ENCODE measurements around the gene FBP1.
"Not testable (repeated sequence)": the region's sequence is repeated elsewhere in the genome, so short reads cannot be mapped to it uniquely, and the experiment has no call there.

FBP1 gene

DNA sequence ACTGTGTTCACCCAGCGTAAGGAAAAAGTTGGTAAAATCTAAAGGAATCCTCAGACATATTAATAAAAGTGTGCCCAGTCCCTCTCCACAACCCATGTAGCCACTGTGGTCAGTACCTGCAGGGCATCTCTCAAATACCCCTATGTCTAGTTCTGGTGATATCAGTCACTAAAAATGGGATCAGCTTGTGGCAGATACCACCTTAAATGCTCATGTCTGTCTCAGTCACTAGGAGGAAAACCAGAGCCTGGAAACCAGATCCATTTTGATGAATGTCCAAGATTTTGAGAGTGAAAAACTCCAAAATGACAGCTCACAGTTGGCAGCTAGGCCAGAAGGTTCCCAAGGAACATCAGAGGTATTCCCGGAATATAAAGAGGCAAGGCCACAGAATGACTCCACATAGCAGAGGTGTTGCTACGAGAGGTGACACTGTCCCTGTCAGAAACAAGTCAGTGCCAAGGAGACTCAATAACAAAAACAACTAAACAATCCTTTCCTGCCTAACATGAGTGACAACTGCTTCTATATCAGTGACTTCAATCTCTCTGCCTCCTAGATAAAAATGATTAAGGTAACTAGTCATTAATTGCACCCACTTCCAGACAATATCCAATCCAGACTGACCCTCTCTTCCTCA lies 70.9 kb downstream of the FBP1 start:
- DNase-seq = no peak

DNA sequence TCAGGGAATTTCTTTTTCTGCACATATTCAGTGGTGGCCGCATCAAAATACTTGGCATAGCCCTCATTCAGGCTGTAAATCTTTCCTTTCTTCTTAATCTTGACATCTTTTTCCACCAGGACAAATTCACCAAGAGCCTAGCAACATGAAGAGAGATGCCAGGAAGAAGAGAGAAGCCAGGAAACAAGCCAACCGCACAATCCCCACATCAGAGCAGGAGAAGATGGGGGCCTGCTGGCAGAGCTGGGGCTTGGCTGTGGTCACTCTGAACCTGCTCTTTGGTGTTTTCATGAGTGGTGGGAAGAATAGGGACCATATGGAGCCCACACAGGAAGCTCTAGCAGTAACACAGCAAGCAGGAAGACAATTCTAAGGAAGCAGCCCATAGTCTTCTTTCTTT lies 72.0 kb downstream of the FBP1 start:
- DNase-seq = no peak

DNA sequence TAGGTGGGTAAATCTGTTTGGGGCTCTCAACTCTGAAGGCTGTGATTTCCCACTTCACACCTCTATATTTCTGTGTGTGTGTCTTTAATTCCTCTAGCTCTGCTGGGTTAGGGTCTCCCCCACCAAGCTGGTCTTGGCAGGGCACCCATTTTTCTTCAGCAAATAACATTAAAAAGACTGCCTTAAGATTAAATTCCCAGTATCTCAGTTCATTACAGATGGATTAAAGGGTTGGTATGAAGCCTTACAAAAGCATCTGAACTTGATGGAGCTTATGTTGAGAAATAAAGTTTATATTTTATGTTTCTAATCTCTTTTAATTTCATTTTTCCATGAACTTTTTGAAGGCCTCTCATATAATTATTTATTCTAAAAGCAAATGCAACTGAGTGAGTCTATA lies 72.8 kb downstream of the FBP1 start:
- no peak for DNase-seq

DNA sequence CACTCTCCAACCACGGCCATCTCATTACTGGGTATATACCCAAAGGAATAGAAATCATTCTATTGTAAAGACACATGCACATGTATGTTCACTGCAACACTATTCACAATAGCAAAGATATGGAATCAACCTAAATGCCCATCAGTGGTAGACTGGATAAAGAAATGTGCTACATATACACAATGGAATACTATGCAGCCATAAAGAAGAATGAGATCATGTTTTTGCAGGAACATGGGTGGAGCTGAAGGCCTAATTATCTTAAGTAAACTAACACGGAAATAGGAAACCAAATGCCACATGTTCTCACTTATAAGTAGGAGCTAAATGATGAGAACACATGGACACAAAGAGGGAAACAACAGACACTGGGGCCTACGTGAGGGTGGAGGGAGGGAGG lies 75.0 kb downstream of the FBP1 start:
- not testable (repeated sequence) for DNase-seq

DNA sequence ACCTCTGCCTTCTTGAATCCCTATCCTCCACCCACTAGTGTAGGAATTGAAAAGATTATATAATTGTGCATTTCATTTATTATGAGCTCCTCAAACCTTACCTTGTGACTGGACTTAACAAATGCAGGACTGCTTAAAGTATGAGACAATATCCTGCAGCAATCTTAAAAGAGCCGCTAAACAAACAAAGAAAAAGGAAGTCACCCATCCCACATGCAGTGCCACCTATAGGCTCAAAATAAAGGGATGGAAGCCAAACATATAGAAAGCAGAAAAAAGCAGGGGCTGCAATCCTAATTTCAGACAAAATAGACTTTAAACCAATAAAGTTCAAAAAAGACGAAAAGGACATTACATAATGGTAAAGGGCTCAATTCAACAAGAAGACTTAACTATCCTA lies 75.8 kb downstream of the FBP1 start:
- no peak for DNase-seq

DNA sequence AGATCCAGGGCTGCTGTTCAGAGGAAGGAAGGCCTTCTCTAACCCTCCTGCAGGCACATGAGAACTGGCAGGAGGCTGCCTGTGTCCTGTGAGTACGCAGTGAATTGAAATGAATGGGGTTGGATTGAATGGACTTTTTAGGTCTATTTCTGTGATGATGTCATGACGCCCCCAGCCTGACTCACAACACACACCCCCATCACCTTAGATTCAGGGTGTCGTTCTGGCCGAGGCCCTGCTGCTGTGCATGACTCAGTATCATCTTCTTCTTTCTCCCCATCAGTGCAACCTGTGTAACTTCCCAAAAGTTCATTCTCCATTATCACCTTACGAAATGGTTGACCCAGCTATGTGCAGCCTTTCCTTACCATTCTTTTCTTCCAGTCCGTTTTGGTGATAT lies 79.1 kb downstream of the FBP1 start:
- DNase-seq = no peak

DNA sequence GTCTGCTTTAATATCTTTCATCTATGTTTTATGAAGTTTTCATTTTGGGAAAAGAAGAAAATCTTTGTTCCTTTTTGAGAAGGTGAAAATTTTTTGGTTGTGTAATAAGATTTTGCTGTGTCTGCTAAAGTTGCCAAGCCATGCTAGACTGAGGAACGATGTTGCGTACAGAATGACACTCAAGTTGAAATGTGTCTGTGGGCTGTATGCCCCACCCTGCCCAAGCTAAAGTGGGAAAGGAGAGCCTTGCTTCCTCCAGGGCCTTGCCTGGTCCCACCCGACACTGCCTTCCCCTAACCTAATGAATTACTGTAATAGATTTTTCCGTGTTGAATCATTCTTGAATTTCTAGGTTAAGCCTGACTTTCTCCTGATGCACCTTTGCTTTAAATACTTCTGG lies 81.9 kb downstream of the FBP1 start:
- DNase-seq = no peak

DNA sequence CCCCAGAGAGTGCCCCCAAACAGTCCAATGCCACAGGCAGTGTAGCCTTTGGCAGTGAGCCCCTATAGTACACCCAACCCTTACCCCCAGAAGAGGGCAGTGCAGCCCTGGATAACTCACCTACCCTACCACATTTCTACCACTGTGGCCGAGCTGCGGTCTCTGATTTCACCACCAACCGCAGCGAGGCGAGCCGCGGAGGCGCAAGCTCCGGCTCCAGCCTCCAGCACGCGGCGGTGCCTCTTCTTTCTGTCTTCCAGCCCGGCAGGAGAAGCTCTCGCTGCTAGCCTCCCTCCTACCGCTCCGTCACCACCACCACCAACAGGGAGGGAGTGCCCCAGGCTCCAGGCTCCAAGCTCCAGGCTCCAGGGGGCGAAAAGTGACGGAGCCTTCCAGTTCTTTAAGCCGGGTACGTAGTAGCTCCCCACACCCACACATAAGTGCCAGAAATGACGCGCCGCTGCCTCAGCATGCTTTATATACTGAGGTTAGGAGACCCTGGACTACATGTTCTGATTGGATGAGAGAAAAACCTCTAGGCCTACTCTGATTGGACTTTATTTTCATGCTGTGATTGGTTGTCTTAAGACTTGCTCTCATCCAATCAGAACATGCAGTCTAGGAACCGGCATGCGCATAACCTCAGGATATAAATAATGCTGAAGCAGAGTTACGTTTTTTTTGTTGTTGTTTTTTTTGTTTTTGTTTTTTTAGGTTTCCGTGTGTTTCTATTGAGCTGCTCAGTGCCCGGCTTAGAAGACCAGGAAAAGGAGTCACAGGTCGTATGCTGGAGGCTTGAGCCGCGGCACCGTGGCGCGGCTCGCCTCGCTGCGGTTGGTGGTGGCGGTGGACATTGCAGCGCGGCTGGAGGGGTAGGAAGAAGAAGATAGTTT lies 84.6 kb downstream of the FBP1 start, which contains the start of gene PCAT7:
Gene PCAT7 (plus strand): TSS at position 645 of the 893 bp plus-strand sequence.
- DNase-seq = peak; percentile 2

DNA sequence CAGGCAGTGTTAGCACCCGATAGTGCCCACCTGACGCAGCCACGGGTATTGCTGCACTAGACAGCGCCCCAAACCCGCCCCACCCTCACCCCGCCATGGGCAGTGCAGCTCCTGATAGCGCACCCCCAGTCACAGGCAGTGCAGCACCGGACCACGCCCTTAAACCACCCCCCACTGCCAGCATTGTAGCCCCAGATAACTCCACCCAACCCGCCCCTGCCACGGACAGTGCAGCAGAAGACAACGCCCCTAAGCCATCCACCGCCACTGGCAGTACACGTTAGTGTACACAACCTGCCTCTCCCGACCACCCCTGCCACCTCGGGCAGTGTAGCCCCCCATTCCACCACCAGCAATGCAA lies 85.3 kb downstream of the FBP1 start:
- DNase-seq = no peak
